Suprapubic skin (tissue), 4 donors: ENCODE measurements around the gene IGSF10. TPM values are rescaled to one million over a fixed set of nuclear protein-coding genes. Genes with fewer than 3 reads are reported as not detected.

Experiments
- DNase-seq, 2 donors: peaks; one replicate each; pipeline ENCODE4 v3.0.0-alpha.2; 2019; ENCODE audit warnings: low spot score in 2 of 2
- H3K27ac ChIP-seq: fragments of 200-600 bp; sonication (generic); one replicate; pipeline ENCODE4 v1.5.1; 2019
- H3K27me3 ChIP-seq: fragments of 200-600 bp; sonication (generic); one replicate; pipeline ENCODE4 v1.5.1; 2019
- H3K36me3 ChIP-seq: fragments of 200-600 bp; sonication (generic); one replicate; pipeline ENCODE4 v1.5.1; 2019
- H3K4me1 ChIP-seq: fragments of 200-600 bp; sonication (generic); one replicate; pipeline ENCODE4 v1.5.1; 2019
- H3K4me3 ChIP-seq: fragments of 200-600 bp; sonication (generic); one replicate; pipeline ENCODE4 v1.5.1; 2019; ENCODE audit warnings: mild to moderate bottlenecking
- H3K9me3 ChIP-seq: fragments of 200-600 bp; sonication (generic); one replicate; pipeline ENCODE4 v1.5.1; 2019
- EP300 ChIP-seq: sonication (generic); formaldehyde crosslinking; IDR thresholded peaks from one replicate; pipeline ENCODE4 v1.6.1; 2017; ENCODE audit warnings: antibody characterized with exemption
- POLR2A ChIP-seq, 2 donors: fragments of 450-650 bp; IDR thresholded peaks; one replicate each; pipeline ENCODE4 v1.6.1; 2017; ENCODE audit warnings: antibody characterized with exemption in 2 of 2, mild to moderate bottlenecking in 2 of 2, moderate library complexity in 2 of 2
- POLR2AphosphoS5 ChIP-seq, 3 donors: sonication (generic); formaldehyde crosslinking; IDR thresholded peaks; one replicate each; pipeline ENCODE4 v1.6.1; 2017; ENCODE audit warnings: antibody characterized with exemption in 3 of 3
- WGBS: methylation state at CpG from one replicate; pipeline ENCODE4 v1.1.5; 2018; 5-methylcytosine and 5-hydroxymethylcytosine counted together
- total RNA-seq, 4 donors: library from RNA; depleted of rRNA; stranded (reverse); fragments of >200 nt; gene quantifications; one replicate each; pipeline ENCODE4 v1.1.0, GENCODE V29; 2016
- TF ChIP-seq, protein P1 (sequence below), 2 donors: fragments of 200-600 bp in 1 of 2; fragments of 450-650 bp in 1 of 2; sonication (generic) in 1 of 2; IDR thresholded peaks; one replicate each; pipeline ENCODE4 v1.5.1; 2016 to 2019; ENCODE audit warnings: antibody characterized with exemption in 2 of 2, mild to moderate bottlenecking in 1 of 2, moderate library complexity in 1 of 2

The IGSF10 gene
- total RNA-seq, 4 donors from 2014 or later = 0.96 to 7.1 (median 1.7) TPM

DNA sequence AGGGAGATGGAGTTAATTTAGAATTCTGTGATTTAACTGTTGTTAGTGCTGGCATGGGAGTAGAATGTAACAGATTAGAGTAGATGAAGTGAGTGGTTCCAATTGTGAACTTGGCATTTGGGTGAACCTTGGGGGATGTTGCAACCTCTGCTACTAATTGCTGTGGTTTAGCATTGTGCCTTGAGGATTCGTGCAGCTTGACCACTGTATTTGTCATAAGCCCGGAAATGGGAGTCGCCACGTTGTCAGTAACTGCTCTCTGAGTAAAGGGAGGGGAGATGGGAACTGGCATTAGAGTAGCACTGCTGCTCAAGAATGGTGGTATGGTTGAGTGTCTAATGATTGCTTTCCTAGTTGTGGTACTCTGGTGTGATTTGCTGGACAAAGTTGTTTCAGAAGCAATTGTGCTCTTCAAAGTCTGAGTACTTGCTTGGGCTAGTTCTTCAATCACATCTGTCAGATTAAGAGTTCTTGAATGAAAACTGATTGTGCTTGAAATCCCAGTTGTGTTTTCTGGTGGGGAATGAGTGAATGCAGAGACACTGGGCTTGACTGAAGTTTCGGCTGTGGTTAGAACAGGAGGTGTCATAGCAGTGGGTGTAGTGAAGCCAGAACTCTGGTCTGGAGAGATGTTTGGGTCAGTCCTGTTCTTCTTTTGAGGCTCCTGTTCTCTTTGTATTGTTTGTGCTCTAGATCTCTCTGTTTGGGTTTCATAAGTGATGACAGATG lies 15.4 kb downstream of the IGSF10 start:
- WGBS = 69% methylated on average over 5 of the region's 5 CpGs
- Histone ChIP-seq H3K4me1 (no peaks in the 10 kb centered on the region), H3K4me3 (no peak overlapping the region), H3K9me3 (no peaks in the 10 kb centered on the region), H3K27ac (no peak overlapping the region), H3K36me3 (no peaks in the 10 kb centered on the region), H3K27me3 (no peaks in the 10 kb centered on the region)
- no peak for DNase-seq
- TF ChIP-seq EP300 (no peak), POLR2AphosphoS5 (IDR thresholded peaks at IDR 0.05) (no peak), POLR2A (IDR thresholded peaks at IDR 0.05) (no peak)
- TF ChIP-seq, protein P1, sequence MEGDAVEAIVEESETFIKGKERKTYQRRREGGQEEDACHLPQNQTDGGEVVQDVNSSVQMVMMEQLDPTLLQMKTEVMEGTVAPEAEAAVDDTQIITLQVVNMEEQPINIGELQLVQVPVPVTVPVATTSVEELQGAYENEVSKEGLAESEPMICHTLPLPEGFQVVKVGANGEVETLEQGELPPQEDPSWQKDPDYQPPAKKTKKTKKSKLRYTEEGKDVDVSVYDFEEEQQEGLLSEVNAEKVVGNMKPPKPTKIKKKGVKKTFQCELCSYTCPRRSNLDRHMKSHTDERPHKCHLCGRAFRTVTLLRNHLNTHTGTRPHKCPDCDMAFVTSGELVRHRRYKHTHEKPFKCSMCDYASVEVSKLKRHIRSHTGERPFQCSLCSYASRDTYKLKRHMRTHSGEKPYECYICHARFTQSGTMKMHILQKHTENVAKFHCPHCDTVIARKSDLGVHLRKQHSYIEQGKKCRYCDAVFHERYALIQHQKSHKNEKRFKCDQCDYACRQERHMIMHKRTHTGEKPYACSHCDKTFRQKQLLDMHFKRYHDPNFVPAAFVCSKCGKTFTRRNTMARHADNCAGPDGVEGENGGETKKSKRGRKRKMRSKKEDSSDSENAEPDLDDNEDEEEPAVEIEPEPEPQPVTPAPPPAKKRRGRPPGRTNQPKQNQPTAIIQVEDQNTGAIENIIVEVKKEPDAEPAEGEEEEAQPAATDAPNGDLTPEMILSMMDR (IDR thresholded peaks at IDR 0.05) = no peak

DNA sequence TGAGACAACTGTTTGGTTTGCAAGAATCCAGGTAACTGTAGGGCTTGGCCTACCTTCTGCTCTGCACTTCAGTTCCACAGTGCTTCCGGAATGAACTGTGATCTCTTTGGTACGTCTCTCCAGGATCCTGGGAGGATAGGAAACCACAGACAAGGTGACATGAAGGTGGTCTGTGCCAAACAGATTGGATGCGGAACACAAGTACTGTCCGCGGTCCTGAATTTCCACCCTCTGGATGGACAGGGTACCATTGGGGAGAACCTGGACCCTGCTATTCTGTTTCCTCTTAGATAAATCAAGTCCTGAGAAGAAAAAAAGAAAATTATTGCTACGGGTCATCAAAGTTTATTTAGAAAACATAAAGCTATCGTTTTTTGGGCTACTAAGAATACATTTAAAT lies 17.3 kb downstream of the IGSF10 start:
- H3K27ac ChIP-seq = no peak overlapping the region
- no peak for DNase-seq
- no peaks in the 10 kb centered on the region for H3K9me3 ChIP-seq
- TF ChIP-seq POLR2AphosphoS5 (IDR thresholded peaks at IDR 0.05) (no peak), POLR2A (IDR thresholded peaks at IDR 0.05) (no peak), EP300 (no peak)
- TF ChIP-seq, protein P1 (IDR thresholded peaks at IDR 0.05) = no peak
- no peak overlapping the region for H3K4me3 ChIP-seq
- WGBS = 87% methylated on average over 7 of the region's 7 CpGs
- peaks cover 5% of the 10 kb centered on the region for H3K4me1 ChIP-seq
- no peaks in the 10 kb centered on the region for H3K36me3 ChIP-seq
- no peaks in the 10 kb centered on the region for H3K27me3 ChIP-seq

DNA sequence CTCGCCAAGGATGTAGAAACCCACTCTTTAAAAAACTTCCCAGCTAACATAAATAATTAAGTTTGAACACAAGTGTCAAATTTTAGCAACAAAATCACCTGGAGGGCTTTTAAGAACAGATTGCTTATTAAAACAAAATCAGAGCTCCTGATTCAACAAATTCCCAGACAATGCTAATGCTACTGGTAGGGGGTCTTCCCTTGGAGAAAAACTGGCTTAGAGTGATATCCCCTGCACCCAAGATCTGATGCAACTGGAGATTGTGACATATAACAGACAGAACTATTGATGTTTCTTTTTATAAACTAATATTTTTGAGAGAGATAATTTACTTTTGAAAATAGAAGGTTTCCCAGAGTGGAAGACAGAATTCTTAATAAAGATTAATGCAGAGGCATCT lies 19.9 kb downstream of the IGSF10 start:
- no peak overlapping the region for H3K4me3 ChIP-seq
- H3K4me1 ChIP-seq = peaks cover 5% of the 10 kb centered on the region
- 91% methylated on average over 1 of the region's 1 CpG for WGBS
- H3K36me3 ChIP-seq = no peaks in the 10 kb centered on the region
- H3K9me3 ChIP-seq = no peaks in the 10 kb centered on the region
- no peak for DNase-seq
- TF ChIP-seq EP300 = no peak
- TF ChIP-seq, protein P1 (IDR thresholded peaks at IDR 0.05) = no peak
- no peak for TF ChIP-seq POLR2A (IDR thresholded peaks at IDR 0.05)
- TF ChIP-seq POLR2AphosphoS5 (IDR thresholded peaks at IDR 0.05) = no peak
- H3K27me3 ChIP-seq = no peaks in the 10 kb centered on the region
- no peak overlapping the region for H3K27ac ChIP-seq

DNA sequence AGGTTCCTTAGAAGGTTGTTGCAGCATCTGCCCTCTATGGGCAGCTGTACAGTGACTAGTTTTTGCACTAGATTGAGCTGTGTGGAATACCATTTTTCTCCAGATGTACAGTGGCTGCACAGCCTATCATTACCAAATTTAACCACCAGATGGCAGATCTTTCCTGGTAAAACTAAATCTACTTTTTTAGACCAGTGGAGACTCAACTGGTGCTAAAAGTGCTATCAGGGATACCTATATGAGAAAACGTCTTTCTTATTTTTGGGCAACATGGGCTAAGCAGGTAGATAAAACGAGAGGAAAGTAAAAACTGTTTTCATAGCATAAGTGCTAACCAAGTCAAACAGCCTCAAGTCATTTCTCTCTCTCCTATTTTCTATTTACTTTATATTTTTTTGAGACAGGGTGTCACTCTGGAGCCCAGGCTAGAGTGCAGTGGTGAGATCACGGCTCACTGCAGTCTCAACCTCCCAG lies 21.2 kb downstream of the IGSF10 start:
- TF ChIP-seq POLR2A (IDR thresholded peaks at IDR 0.05) = no peak
- TF ChIP-seq, protein P1 (IDR thresholded peaks at IDR 0.05) = peak; percentile 73 to 84
- Histone ChIP-seq H3K36me3 (no peaks in the 10 kb centered on the region), H3K27me3 (no peaks in the 10 kb centered on the region), H3K4me1 (peaks cover 6% of the 10 kb centered on the region), H3K27ac (no peak overlapping the region), H3K9me3 (no peaks in the 10 kb centered on the region), H3K4me3 (no peak overlapping the region)
- 32% methylated on average over 3 of the region's 3 CpGs for WGBS
- no peak for DNase-seq

DNA sequence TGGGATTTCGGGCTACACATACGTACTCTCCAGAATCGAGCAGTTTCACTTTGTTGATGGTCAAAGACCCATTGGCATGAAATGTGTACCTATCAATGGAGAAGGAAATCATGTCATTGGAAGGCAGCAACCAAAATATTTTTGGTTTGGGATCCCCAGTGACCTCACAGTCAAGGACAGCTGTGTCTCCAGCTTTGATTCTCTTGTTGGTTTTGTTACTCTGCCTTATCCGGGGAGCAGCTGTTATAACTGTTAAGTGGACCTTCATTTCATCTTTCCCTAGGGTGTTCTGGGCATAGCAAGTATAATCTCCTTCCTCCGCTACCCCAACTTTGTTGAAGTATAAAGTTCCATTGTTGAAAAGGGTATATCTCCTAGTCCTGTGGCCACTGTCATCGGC lies 23.0 kb downstream of the IGSF10 start:
- no peak overlapping the region for H3K4me3 ChIP-seq
- no peak for TF ChIP-seq POLR2A (IDR thresholded peaks at IDR 0.05)
- TF ChIP-seq, protein P1 (IDR thresholded peaks at IDR 0.05) = no peak
- no peak for TF ChIP-seq EP300
- no peak overlapping the region for H3K27ac ChIP-seq
- H3K27me3 ChIP-seq = no peaks in the 10 kb centered on the region
- H3K36me3 ChIP-seq = no peaks in the 10 kb centered on the region
- H3K9me3 ChIP-seq = no peaks in the 10 kb centered on the region
- DNase-seq = no peak
- WGBS = 95% methylated on average over 6 of the region's 6 CpGs
- peaks cover 11% of the 10 kb centered on the region for H3K4me1 ChIP-seq
